Measurements from ENCODE around the gene VARS1. TPM values are rescaled to one million over a fixed set of nuclear protein-coding genes. Genes with fewer than 3 reads are reported as not detected.

The VARS1 gene
- polyA plus RNA-seq, 2 of the 4 experiments (the other 2 are of a cell fraction), result 17.7 to 57.2 TPM

DNA sequence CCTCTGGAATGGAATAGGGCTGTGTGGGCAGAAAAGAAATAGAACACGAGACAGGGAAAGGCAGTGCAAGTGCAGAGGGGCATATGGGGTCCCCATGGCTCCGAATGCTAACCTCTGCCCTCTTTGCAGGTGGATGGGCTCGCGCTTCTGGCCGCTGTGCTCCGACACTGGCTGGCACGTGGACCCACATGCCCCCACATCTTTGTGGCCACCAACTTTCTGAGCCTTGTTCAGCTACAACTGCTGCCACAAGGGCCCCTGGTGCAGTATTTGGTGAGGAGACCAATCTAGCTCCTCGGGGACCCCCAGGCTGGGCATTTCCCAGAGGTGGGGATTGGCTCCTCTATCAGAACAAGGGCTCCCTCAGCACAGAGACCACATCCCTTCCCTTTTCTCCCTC lies 34.2 kb downstream of the VARS1 start:
- Histone ChIP-seq H3K4me1 (no peaks in the 10 kb centered on the region), H3K9me3 (no peaks in the 10 kb centered on the region), H3K27ac (no peak overlapping the region), H3K4me3 (no peak overlapping the region), H3K4me2 (no peak overlapping the region)
- ChIA-PET CTCF (interaction anchor here (3.8 kb wide), 1 partner anchor 9 kb away, joined by 21 read pairs; no protein-coding TSS in a partner anchor), POLR2A (no interaction called here)
- 90% methylated on average over 8 of the region's 8 CpGs for WGBS (ENCODE audit: missing lambda C conversion rate)
- ATAC-seq (no peak), DNase-seq (ENCODE audit: low read depth in 1 of 2, low spot score in 1 of 2) (no peak), FAIRE-seq (no peak)
- TF ChIP-seq JUNB (IDR thresholded peaks at IDR 0.05) (no peak), NPAS2 (CRISPR knock-in tag; IDR thresholded peaks at IDR 0.05; ENCODE audit: borderline replicate concordance) (no peak), TP53 (CRISPR knock-in tag; IDR thresholded peaks at IDR 0.05) (no peak), KDM5A (IDR thresholded peaks at IDR 0.05) (no peak), CBX8 (IDR thresholded peaks at IDR 0.05) (no peak), CEBPB (IDR thresholded peaks at IDR 0.05) (no peak), SMC3 (IDR thresholded peaks at IDR 0.05) (no peak), MAZ (IDR thresholded peaks at IDR 0.05; ENCODE audit: borderline replicate concordance, low read depth, low read length) (no peak)
- TF ChIP-seq, protein P1, sequence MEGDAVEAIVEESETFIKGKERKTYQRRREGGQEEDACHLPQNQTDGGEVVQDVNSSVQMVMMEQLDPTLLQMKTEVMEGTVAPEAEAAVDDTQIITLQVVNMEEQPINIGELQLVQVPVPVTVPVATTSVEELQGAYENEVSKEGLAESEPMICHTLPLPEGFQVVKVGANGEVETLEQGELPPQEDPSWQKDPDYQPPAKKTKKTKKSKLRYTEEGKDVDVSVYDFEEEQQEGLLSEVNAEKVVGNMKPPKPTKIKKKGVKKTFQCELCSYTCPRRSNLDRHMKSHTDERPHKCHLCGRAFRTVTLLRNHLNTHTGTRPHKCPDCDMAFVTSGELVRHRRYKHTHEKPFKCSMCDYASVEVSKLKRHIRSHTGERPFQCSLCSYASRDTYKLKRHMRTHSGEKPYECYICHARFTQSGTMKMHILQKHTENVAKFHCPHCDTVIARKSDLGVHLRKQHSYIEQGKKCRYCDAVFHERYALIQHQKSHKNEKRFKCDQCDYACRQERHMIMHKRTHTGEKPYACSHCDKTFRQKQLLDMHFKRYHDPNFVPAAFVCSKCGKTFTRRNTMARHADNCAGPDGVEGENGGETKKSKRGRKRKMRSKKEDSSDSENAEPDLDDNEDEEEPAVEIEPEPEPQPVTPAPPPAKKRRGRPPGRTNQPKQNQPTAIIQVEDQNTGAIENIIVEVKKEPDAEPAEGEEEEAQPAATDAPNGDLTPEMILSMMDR (IDR thresholded peaks at IDR 0.05), result no peak
- TF ChIP-seq, protein P2, sequence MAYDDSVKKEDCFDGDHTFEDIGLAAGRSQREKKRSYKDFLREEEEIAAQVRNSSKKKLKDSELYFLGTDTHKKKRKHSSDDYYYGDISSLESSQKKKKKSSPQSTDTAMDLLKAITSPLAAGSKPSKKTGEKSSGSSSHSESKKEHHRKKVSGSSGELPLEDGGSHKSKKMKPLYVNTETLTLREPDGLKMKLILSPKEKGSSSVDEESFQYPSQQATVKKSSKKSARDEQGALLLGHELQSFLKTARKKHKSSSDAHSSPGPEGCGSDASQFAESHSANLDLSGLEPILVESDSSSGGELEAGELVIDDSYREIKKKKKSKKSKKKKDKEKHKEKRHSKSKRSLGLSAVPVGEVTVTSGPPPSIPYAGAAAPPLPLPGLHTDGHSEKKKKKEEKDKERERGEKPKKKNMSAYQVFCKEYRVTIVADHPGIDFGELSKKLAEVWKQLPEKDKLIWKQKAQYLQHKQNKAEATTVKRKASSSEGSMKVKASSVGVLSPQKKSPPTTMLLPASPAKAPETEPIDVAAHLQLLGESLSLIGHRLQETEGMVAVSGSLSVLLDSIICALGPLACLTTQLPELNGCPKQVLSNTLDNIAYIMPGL (CRISPR knock-in tag; IDR thresholded peaks at IDR 0.05; ENCODE audit: borderline replicate concordance), result no peak

DNA sequence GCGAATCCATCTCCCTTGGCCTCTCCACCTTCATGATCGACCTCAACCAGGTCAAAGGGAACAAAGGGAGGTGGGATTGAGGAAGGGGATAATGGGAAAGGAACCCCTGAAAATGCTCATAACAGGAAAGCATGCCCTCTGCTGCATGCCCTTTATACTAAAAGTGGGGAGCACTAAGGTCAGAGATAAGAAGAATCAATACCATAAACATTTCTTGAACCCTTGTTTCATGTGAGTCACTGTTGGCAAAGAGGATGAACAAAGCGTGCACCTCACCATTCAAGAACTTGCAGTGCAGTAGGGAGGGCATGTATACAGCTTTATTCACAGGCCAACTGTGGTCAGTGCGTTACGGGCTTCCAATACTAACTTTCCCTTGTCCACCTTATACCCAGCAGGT lies 34.8 kb downstream of the VARS1 start:
- TF ChIP-seq KDM1A (IDR thresholded peaks at IDR 0.05; ENCODE audit: low read depth), result no peak
- TF ChIP-seq NPAS2 (CRISPR knock-in tag; IDR thresholded peaks at IDR 0.05; ENCODE audit: borderline replicate concordance), result no peak
- TF ChIP-seq RFX5 (IDR thresholded peaks at IDR 0.05), result no peak
- TF ChIP-seq ESRRA (IDR thresholded peaks at IDR 0.05; ENCODE audit: borderline replicate concordance, low read length), result no peak
- no peak for TF ChIP-seq MYC (IDR thresholded peaks at IDR 0.05; ENCODE audit: borderline replicate concordance, low read length)
- TF ChIP-seq EHF (CRISPR knock-in tag; IDR thresholded peaks at IDR 0.05), result no peak
- TF ChIP-seq HOXA7 (CRISPR knock-in tag; IDR thresholded peaks at IDR 0.05), result no peak
- no peak for TF ChIP-seq CHD2 (IDR thresholded peaks at IDR 0.05; ENCODE audit: low read length, partially characterized antibody)
- no peak for TF ChIP-seq TP53 (CRISPR knock-in tag; IDR thresholded peaks at IDR 0.05)
- no peak for TF ChIP-seq HEYL (CRISPR knock-in tag; IDR thresholded peaks at IDR 0.05)
- TF ChIP-seq RAD21 (conservative IDR thresholded peaks at IDR 0.05 in 1 of 2, IDR thresholded peaks at IDR 0.05 in 1 of 2), result no peak
- no peak for TF ChIP-seq EP300 (IDR thresholded peaks at IDR 0.05)
- no peak for TF ChIP-seq TFCP2L1 (CRISPR knock-in tag; IDR thresholded peaks at IDR 0.05)
- TF ChIP-seq HDAC2 (IDR thresholded peaks at IDR 0.05), result no peak
- no peak for TF ChIP-seq FOSB (CRISPR knock-in tag; IDR thresholded peaks at IDR 0.05)
- no peak for TF ChIP-seq JUNB (IDR thresholded peaks at IDR 0.05)
- TF ChIP-seq BHLHE40 (IDR thresholded peaks at IDR 0.05; ENCODE audit: low read depth, low read length), result no peak
- TF ChIP-seq RCOR1 (IDR thresholded peaks at IDR 0.05; ENCODE audit: low read depth, low read length), result no peak
- no peak overlapping the region for H3K4me2 ChIP-seq
- H3K9me3 ChIP-seq, result no peaks in the 10 kb centered on the region
- POLR2A ChIA-PET, result no interaction called here
- H3K27ac ChIP-seq, result no peak overlapping the region
- no peak for DNase-seq (ENCODE audit: low read depth in 1 of 2, low spot score in 1 of 2)
- no peak for FAIRE-seq
- 83% methylated on average over 5 of the region's 5 CpGs for WGBS (ENCODE audit: missing lambda C conversion rate)
- ATAC-seq, result no peak
- H3K4me1 ChIP-seq, result no peaks in the 10 kb centered on the region
- H3K4me3 ChIP-seq, result no peak overlapping the region
- CTCF ChIA-PET, result interaction anchor here (3.8 kb wide), 1 partner anchor 9 kb away, joined by 21 read pairs; no protein-coding TSS in a partner anchor

Measured in A549 (cell line).